Upper lobe of right lung (tissue), 1 donor: Measurements from ENCODE around the gene NSG1. TPM values are rescaled to one million over a fixed set of nuclear protein-coding genes. Genes with fewer than 3 reads are reported as not detected.

Source experiments
- ATAC-seq: fragments of 200-7000 bp; cut with Tn5 transposase; one replicate; pipeline ENCODE4 v1.9.1; 2020; ENCODE audit warnings: mild to moderate bottlenecking, moderate library complexity
- DNase-seq: peaks from one replicate; pipeline ENCODE4 v3.0.0-alpha.2; 2020
- H3K27ac ChIP-seq: fragments of 200-600 bp; one replicate; pipeline ENCODE4 v1.8.0; 2022
- H3K27me3 ChIP-seq: fragments of 200-600 bp; one replicate; pipeline ENCODE4 v1.8.0; 2022; ENCODE audit warnings: mild to moderate bottlenecking
- H3K36me3 ChIP-seq: fragments of 200-600 bp; one replicate; pipeline ENCODE4 v1.8.0; 2022
- H3K4me1 ChIP-seq: fragments of 200-600 bp; one replicate; pipeline ENCODE4 v1.8.0; 2022
- H3K4me3 ChIP-seq: fragments of 200-600 bp; one replicate; pipeline ENCODE4 v1.8.0; 2022; ENCODE audit warnings: mild to moderate bottlenecking
- H3K9me3 ChIP-seq: fragments of 200-600 bp; one replicate; pipeline ENCODE4 v1.8.0; 2022
- intact Hi-C: fragments of 100-400 bp; cut with DNase I; formaldehyde crosslinking; loops from one replicate; pipeline ENCODE4 v1.11.0; 2022
- total RNA-seq: library from RNA; stranded (reverse); fragmentation: NEBNext Ultra II Directional; extraction: Animal tissue kit (Norgen Biotek cat#: 25700); gene quantifications from one replicate; pipeline ENCODE4 v1.2.1, GENCODE V29; 2021
- TF ChIP-seq, protein P1 (sequence below): fragments of 200-600 bp; IDR thresholded peaks from one replicate; pipeline ENCODE4 v1.8.0; 2022; ENCODE audit warnings: antibody characterized with exemption
- donor health status: DM: no; HTN: yes; CAD: no; lungs with severe emphysema.

NSG1 gene
- total RNA-seq, 1 donor from 2014 or later: 1.5 TPM

GRCh38 chr4:4412641-4413372, 25.9 kb downstream of the NSG1 start:
- H3K4me1 ChIP-seq: no peaks in the 10 kb centered on the region
- no peaks in the 10 kb centered on the region for H3K27me3 ChIP-seq
- H3K27ac ChIP-seq: no peak overlapping the region
- no peaks in the 10 kb centered on the region for H3K36me3 ChIP-seq
- no peaks in the 10 kb centered on the region for H3K9me3 ChIP-seq
- TF ChIP-seq, protein P1, sequence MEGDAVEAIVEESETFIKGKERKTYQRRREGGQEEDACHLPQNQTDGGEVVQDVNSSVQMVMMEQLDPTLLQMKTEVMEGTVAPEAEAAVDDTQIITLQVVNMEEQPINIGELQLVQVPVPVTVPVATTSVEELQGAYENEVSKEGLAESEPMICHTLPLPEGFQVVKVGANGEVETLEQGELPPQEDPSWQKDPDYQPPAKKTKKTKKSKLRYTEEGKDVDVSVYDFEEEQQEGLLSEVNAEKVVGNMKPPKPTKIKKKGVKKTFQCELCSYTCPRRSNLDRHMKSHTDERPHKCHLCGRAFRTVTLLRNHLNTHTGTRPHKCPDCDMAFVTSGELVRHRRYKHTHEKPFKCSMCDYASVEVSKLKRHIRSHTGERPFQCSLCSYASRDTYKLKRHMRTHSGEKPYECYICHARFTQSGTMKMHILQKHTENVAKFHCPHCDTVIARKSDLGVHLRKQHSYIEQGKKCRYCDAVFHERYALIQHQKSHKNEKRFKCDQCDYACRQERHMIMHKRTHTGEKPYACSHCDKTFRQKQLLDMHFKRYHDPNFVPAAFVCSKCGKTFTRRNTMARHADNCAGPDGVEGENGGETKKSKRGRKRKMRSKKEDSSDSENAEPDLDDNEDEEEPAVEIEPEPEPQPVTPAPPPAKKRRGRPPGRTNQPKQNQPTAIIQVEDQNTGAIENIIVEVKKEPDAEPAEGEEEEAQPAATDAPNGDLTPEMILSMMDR: no peak
- ATAC-seq (no peak), DNase-seq (no peak)
- no peak overlapping the region for H3K4me3 ChIP-seq
- intact Hi-C loops: no loop called here

- no peak for ATAC-seq
- no peak overlapping the region for H3K27ac ChIP-seq
- no peaks in the 10 kb centered on the region for H3K9me3 ChIP-seq
- no peaks in the 10 kb centered on the region for H3K27me3 ChIP-seq
- H3K4me1 ChIP-seq: no peaks in the 10 kb centered on the region
- H3K4me3 ChIP-seq: no peak overlapping the region
- peak; percentile 55 for DNase-seq
- H3K36me3 ChIP-seq: peaks cover under 1% of the 10 kb centered on the region
- intact Hi-C loops: no loop called here
- TF ChIP-seq, protein P1: no peak
Measured at GRCh38 chr4:4413373-4413725, 26.4 kb downstream of the NSG1 start.

DNA sequence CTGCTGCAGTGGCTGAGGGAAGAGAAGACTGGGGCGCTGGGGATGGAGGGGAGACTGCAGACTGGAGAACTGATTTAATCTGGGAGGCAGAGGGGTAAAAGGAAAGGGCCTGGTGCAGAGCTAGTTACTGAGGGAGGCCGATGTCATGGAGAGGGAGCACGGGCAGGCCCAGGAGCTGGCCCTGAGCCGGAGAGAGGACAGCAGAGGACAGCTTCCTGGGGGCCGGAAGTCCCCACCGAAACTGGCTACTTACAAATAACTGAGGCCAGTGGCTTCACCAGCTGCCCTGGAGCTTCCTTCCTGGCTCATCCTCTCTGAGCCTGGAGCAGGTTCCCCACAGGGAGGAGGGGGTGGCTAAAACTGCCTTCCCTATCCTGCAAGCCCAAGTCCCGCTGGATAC, 26.9 kb downstream of the NSG1 start:
- Histone ChIP-seq H3K4me1 (no peaks in the 10 kb centered on the region), H3K27ac (no peak overlapping the region), H3K27me3 (no peaks in the 10 kb centered on the region), H3K9me3 (no peaks in the 10 kb centered on the region), H3K4me3 (no peak overlapping the region), H3K36me3 (peaks cover 5% of the 10 kb centered on the region)
- intact Hi-C loops: no loop called here
- DNase-seq (no peak), ATAC-seq (no peak)
- TF ChIP-seq, protein P1: no peak

DNA sequence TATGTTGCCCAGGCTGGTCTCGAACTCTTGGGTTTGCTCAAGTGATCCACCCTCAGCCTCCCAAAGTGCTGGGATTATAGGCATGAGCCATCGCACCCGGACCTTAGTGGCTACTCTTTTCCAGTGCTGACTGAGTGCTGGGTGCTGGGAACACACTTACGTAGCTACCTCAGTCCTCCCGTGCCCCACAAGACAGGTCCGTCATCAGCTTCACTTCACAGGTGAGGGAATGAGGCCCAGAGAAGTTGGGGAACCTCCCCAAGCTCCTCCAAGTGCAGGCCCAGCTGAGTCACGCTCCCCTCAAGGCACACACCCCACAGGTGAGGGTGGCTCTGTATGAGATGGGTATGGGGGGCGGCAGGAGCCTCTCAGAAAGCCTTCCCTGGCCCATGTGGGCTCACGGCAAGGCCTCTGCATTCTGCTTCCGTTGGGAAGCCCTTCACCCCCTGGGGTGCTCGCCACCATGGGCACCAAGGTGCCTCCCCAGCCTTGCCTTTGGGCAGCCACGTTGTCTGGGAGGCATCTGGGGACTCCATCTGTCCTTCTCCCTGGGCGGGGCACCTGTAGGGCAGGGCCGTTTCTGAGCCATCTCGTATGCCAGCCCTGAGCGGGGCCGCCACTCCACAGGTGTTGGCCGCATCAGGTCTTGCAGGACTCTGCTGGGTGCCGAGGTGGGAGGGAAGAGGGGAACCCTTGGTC, 28.4 kb downstream of the NSG1 start:
- peak; percentile 6 for ATAC-seq

GRCh38 chr4:4415806-4416805, 29.2 kb downstream of the NSG1 start:
- ATAC-seq (no peak), DNase-seq (peak; percentile 55)
- no peak overlapping the region for H3K27ac ChIP-seq
- TF ChIP-seq, protein P1: no peak
- no peak overlapping the region for H3K4me3 ChIP-seq
- no peaks in the 10 kb centered on the region for H3K27me3 ChIP-seq
- peaks cover 28% of the 10 kb centered on the region for H3K36me3 ChIP-seq
- no peaks in the 10 kb centered on the region for H3K9me3 ChIP-seq
- no peaks in the 10 kb centered on the region for H3K4me1 ChIP-seq
- intact Hi-C loops: no loop called here

More for the DNA sequence above, 28.4 kb downstream of the NSG1 start:
- no peak overlapping the region for H3K4me3 ChIP-seq
- no peaks in the 10 kb centered on the region for H3K4me1 ChIP-seq
- no peaks in the 10 kb centered on the region for H3K27me3 ChIP-seq
- H3K36me3 ChIP-seq: peaks cover 20% of the 10 kb centered on the region
- DNase-seq: peak; percentile 56
- no peaks in the 10 kb centered on the region for H3K9me3 ChIP-seq
- H3K27ac ChIP-seq: no peak overlapping the region
- intact Hi-C loops: no loop called here
- TF ChIP-seq, protein P1: no peak
